DMS53 treated with DMSO at 0.1 percent for 48 hours (cell line): ENCODE measurements around the gene SLC39A6.
"Not testable (repeated sequence)": the region's sequence is repeated elsewhere in the genome, so short reads cannot be mapped to it uniquely, and the experiment has no call there.

Experiments used
- DNase-seq: peaks from one replicate; lab custom pipeline; 2025; ENCODE audit not compliant: unreplicated experiment; lab: John Stamatoyannopoulos, UW

SLC39A6 gene, protein sequence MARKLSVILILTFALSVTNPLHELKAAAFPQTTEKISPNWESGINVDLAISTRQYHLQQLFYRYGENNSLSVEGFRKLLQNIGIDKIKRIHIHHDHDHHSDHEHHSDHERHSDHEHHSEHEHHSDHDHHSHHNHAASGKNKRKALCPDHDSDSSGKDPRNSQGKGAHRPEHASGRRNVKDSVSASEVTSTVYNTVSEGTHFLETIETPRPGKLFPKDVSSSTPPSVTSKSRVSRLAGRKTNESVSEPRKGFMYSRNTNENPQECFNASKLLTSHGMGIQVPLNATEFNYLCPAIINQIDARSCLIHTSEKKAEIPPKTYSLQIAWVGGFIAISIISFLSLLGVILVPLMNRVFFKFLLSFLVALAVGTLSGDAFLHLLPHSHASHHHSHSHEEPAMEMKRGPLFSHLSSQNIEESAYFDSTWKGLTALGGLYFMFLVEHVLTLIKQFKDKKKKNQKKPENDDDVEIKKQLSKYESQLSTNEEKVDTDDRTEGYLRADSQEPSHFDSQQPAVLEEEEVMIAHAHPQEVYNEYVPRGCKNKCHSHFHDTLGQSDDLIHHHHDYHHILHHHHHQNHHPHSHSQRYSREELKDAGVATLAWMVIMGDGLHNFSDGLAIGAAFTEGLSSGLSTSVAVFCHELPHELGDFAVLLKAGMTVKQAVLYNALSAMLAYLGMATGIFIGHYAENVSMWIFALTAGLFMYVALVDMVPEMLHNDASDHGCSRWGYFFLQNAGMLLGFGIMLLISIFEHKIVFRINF

GRCh38 chr18:36129300-36130038, at the start of gene SLC39A6, which contains the start of gene ELP2:
SLC39A6 (minus strand) TSS chr18:36129340; CDS start chr18:36127007, 2,333 bp downstream.
ELP2 (plus strand) TSS chr18:36129899; CDS start chr18:36129934, 35 bp downstream.
- DNase-seq, result peak; percentile 88

DNA sequence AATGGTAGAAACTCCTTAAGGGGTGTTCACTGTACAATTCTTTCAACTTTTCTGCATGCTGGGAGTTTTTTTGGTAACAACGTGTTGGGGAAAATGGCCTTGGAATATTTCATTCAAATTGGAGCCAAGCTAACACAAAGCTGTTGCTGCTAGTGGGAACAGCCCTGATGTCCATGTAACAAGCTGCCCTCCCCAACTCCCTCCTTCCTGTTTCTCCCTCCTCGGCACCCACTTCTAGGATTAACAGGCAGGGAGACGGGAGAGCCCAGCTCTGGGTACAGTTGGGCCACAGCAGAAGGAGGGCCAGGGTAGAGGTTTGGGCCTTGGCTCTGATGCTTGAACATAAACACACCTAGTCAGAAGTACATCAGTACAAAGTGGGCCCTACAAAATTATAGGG, 48.8 kb upstream of the SLC39A6 start:
- DNase-seq, result no peak

DNA sequence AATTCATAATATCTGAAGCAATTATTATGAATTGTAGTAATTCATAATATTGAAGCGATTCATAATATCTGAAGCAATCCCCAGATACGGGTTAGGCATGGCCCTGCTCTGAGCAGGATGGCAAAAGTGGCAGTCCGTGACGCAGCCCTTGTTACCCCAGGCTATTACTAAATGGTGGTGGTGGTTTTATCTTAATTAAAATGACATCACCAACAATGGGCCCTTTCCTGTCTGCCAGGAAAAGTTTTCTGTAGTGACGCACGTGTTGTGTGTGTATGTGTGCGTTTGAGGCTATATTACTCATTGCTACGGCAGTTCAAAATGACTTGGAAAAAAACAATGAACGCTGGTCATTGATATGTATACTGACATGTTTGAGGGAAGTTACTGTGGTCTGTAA, 47.6 kb upstream of the SLC39A6 start:
- no peak for DNase-seq

GRCh38 chr18:36176177-36176584, 47.0 kb upstream of the SLC39A6 start:
- DNase-seq, result no peak

DNA sequence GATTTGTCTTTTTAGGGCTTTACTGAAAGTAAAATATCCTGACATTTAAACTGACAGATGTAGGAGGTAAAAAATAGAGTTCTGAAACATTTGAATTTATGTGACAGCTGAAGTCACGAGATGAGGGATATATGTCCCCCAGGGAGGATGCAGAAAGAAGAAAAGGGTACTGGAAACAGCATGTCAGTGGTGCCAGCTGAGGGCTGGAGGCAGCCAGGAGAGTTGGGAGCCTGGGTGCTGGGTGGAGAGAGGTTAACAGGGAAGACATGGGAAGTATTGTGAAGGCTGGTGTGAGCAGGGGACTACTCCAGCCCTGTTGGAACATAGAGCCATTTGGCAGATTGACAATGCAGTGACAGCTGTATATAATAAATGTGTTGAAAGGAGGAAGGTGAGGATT, 46.3 kb upstream of the SLC39A6 start:
- no peak for DNase-seq

DNA sequence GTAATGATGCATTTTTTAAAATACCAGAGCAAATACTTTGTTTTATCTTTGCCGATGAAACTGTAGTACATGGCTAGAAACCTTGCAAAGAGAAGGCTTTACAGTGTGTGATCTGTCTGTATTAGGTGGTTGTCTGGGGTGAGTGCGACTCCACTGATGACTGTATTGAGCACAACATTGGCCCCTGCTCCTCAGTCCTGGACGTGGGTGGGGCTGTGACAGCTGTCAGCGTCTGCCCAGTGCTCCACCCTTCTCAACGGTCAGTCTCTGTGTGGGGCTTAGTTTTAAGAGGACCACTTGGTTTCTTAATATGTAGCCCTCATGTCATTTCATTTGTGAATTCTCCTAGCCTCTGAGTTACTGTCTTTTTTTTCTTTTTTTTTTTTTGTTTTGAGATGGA, 40.8 kb upstream of the SLC39A6 start:
- no peak for DNase-seq

- not testable (repeated sequence) for DNase-seq
These were observed 39.2 kb upstream of the SLC39A6 start for GRCh38 chr18:36168296-36168695.

DNA sequence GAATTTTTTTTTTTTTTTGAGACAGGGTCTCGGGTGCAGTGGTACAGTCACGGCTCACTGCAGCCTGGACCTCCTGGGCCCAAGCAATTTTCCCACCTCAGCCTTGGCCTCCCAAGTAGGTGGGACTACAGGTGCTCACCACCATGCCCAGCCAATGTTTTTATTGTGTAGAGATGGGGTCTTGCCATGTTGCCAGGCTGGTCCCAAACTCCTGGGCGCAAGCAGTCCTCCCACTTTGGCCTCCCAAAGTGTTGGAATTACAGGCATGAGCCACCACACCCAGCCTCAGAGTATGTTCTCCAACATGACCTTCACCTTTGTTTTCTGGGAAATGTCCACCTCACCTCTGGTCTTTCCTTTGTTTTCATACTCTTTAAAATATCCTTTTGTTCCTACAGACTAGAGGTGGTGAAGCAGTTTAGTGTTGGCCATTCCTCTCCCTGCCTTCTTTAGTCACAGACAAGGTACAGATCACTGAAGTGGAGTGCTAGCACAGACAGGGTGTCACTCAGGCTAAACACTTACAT, 38.6 kb upstream of the SLC39A6 start:
- DNase-seq, result no peak

GRCh38 chr18:36162981-36163380, 33.8 kb upstream of the SLC39A6 start:
- DNase-seq, result no peak

- no peak for DNase-seq
These were observed 31.8 kb upstream of the SLC39A6 start for GRCh38 chr18:36160959-36161371.

- no peak for DNase-seq
These were observed 29.2 kb upstream of the SLC39A6 start for GRCh38 chr18:36158266-36158867.

DNA sequence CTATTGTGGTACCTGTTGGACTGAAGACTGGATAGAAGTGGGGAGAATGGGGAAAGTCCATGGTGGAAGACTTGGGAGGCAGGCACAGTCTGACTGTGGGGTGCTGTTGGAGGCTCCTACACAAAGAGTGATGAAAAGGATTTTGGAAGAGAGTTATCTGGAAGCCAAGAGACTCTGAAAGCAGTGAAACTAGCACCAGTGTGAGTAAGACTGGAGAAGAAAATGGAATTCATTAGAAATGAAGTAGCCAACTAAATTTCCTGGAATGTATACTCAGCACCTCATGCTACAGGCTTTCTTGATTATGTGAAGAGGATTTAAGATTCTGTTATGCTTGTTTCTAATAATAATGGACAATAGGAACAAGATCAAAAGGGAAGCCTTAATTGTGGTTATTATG, 28.3 kb upstream of the SLC39A6 start:
- DNase-seq, result no peak

DNA sequence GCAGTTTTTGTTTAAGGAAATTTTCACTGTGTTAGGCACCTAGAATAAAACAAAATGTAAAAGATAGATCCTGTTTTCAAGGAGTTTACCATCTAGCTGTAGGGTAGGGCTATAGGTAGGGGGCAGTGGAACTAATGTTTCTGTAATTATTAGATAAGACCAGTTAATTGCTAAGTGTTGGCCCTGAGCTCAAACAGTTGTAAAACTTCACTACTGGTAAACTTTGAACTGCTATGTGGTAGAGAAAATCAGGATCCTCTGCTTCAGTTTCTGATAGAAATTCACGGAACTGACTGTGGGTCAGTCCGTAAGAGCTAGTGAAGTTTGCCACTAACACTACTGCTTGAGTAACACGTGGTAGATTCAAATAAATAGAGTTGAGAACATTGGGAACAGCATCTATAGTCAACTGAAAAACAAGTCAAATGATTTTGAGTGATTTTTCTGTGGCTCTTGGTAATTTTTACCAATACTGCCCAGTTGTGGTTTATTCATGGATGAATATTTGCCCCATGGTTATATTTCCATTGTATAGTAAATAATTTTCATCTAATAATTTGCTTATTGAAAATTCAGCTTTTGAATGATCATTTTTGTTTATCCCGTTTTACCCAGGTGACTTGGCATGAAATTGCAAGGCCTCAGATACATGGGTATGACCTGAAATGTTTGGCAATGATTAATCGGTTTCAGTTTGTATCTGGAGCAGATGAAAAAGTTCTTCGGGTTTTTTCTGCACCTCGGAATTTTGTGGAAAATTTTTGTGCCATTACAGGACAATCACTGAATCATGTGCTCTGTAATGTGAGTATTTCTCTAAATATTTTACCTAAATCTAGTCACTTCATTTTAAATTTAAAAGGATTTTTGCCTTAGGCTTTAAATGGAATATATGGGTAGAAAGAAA, 27.0 kb upstream of the SLC39A6 start:
- no peak for DNase-seq

- no peak for DNase-seq
These were observed 24.6 kb upstream of the SLC39A6 start for GRCh38 chr18:36153771-36154170.

- no peak for DNase-seq
These were observed 24.1 kb upstream of the SLC39A6 start for GRCh38 chr18:36153203-36153602.

DNA sequence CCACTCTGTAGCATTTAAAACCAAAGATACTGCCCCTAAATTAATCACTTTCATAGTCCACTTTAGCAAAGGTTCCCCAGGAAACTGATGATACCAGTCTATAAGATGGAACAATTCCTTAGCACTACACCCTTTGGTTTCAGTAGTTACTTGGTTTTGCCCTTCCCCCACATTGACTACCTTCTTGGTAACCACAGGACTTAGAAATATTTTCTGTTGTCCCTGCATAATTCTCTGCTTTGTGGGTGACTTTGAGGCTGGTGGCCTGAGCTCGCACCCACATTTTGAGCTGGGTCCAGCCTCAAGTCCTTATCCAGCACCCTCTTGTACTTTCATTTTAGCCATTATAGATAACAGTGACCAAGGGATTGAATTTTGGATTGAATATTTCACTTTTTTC, 23.6 kb upstream of the SLC39A6 start:
- DNase-seq, result no peak

DNA sequence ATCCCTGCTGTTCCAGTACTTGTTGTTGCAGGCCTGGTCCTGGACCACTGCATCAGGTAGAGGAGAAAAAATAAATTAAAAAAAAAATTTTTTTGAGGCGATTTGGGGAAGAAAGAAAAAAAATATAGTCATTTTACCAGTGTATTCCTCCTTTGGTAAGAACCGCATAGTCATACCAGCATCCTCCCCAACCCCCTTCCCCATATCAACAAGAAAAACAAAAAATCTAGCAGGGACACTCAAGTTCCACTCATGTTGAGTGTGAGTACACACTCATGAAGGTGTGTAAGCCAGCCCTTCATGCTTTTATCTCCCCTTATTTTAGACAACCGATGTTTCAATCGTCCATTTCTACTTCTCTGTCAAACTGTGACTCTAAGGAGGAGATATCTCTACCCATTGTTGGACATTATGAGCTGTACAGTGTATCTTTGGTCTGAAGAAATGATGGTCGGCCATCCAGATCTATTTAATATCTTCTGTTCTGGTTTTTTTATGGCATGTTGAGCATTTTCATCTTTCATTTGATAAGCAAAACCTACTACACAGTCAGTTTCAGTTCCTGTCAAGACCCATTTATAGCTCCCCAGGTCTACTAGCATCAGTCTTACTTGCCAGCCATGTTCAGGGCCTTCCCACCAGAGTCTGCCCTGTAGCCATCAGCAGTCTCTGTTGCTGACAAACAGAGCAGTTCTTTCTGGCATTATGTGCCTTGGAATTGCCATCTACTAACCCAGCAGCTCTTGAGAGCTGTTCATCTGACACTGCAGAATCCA, 20.6 kb upstream of the SLC39A6 start:
- DNase-seq, result no peak

GRCh38 chr18:36143391-36143790, 14.3 kb upstream of the SLC39A6 start:
- no peak for DNase-seq

- no peak for DNase-seq
These were observed 13.6 kb upstream of the SLC39A6 start for GRCh38 chr18:36142751-36143150.
